ENCODE measurements around the gene TGM5.

DNA sequence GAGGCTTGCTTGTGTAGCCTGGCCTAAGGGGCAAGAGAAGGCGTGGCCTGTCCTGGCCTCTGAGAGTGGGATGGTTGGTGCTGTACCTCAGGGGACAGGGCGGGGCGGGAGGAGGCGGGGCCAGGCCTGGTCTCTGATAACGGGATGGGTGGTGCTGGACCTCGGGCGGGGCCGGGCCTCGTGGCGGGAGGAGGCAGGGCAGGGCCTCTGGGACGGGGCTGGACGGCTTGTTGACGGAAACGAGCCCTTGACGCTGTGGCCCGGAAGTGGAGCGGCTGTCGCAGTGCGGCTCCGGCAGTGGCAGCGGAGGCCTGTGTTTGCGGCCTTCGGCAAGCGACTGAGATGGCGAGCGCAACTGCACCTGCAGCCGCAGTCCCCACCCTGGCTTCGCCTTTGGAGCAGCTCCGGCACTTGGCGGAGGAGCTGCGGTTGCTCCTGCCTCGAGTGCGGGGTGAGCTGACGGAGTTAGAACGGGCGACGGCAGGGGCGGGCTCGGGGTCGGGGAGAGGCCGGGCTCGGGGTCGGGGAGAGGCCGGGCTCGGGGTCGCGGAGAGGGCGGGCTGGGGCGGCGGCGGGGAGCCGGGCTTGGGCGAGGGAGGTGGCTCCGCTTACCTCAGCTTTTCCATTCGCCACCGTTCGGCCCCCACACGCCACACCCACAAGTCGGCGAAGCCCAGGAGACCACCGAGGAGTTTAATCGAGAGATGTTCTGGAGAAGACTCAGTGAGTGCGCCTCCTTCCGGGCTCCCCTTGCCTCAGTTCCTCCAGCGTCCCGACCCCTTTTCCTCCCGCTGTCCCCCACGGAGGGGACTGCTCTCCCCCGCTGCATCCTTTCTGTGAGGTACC is 81.3 kb downstream of the TGM5 start, which contains the start of gene CCNDBP1:
- TF ChIP-seq POLR2AphosphoS5 (IDR thresholded peaks at IDR 0.05) = peak; percentile 87
- peak; percentile 81 for TF ChIP-seq POLR2A (IDR thresholded peaks at IDR 0.05)
